GM18861 (cell line): ENCODE measurements around the gene OR4L1.
"Not testable (repeated sequence)": the region's sequence is repeated elsewhere in the genome, so short reads cannot be mapped to it uniquely, and the experiment has no call there.

Source experiments
- ATAC-seq: cut with Tn5 transposase; IDR thresholded peaks from one replicate; pipeline ENCODE4 v1.9.1; 2021; ENCODE audit not compliant: unreplicated experiment

The OR4L1 gene, protein sequence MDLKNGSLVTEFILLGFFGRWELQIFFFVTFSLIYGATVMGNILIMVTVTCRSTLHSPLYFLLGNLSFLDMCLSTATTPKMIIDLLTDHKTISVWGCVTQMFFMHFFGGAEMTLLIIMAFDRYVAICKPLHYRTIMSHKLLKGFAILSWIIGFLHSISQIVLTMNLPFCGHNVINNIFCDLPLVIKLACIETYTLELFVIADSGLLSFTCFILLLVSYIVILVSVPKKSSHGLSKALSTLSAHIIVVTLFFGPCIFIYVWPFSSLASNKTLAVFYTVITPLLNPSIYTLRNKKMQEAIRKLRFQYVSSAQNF

DNA sequence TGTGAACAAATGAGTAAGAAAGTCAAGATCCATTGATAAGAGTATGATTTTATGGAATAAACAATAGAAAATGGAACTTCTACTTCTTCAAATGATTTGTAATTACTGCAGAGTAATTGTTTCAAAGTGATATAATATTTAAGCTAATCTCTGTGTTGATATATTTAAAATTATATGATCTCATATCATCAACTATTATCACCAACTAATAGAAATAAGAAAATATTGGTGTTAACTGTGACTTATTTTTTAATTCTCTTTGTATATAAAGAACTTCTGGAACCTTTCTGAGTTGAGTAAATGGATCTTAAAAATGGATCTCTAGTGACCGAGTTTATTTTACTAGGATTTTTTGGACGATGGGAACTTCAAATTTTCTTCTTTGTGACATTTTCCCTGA lies at the start of gene OR4L1:
TSS of gene OR4L1 (plus strand) at position 301 of the 400 bp plus-strand sequence. CDS start at position 301, 0 bp downstream.
- ATAC-seq: no peak

DNA sequence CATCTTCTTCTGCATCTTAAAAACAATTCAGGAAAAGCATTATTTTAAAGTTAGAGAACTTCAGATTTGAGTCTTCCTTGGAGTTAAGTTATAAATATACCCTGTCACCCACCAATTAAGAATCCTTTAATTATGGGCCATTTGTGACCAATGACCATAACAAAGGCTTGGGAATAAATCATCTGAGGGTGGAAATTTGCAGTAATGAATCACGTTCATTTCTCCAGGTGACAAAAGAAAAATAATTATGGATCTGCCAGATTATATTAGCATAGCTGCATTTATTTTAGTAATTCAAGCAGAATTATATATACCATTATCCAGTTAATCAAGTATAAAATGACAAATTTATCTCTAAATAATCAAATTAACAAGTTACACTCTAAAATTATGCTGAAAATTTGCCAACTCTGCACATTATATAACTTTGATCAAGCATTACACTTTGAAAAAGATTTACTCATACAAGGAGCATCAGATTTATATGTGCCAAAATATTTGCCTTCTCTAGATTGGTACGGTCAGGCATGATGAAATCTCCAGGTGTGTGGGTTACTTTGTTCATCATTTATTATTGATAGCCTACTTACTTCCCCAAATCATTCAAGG lies 40.5 kb upstream of the OR4L1 start, which contains the start of gene OR4K14:
TSS of gene OR4K14 (minus strand) at position 51 of the 609 bp plus-strand sequence. CDS start 4,114 bp downstream, outside the sequence.
- ATAC-seq: no peak

DNA sequence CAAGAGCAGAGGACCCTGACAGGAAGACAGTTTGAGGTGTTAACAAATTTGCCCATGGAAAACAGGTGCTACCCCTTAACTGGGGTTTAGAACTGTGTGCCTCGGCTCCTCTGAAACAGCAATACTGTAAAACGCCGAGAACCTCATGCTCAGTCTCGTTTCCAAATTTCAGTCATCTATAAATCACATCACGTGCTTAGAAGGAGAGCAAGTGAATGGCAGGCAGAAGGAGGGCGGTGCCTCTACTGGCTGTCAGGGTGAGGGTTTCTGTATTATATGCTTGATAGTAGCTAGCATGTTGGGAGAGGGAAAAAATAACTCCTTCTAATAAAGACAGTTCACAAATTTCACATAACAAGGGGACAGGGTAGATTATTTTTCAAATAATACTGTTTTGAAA lies 28.8 kb upstream of the OR4L1 start:
- ATAC-seq: no peak

DNA sequence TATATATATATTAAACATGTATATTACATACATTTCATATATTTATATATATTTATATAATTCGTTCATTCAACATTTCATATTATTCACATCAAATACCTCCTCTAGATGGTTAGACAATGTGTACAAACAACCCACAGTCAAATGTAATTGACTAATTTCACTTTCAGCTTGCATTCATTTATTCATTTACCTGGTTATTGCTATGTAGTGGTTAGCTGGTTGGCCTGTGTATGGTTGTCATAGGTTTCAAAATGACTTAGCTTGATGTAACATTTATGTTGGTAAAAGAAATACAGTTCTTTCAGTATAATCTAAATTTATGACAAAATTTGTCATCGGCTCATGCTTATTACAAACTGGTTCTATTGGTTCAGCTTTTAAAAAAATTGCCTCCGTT lies 24.4 kb upstream of the OR4L1 start:
- ATAC-seq: no peak

DNA sequence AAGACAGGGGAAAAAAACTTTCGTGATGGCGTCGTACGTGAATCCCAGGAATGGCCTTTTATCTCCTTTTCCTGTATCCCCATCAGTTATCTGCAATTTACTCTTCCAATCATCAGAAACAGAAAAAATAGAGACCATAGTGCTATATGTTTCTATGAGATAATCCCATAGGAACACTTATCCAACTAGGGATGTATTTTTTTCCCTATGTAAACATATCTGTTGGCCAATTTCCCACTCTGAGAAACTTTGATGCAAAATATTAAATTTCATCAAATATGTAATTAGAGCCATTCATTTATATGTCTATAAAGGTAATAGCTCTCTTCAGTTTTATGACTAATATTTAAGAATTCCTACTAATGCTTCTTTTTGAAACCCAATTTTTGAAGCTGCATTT lies 23.9 kb upstream of the OR4L1 start, which contains the start of gene OR4K13:
TSS of gene OR4K13 (minus strand) at position 101 of the 400 bp plus-strand sequence. CDS start 1,280 bp downstream, outside the sequence.
- ATAC-seq: no peak

DNA sequence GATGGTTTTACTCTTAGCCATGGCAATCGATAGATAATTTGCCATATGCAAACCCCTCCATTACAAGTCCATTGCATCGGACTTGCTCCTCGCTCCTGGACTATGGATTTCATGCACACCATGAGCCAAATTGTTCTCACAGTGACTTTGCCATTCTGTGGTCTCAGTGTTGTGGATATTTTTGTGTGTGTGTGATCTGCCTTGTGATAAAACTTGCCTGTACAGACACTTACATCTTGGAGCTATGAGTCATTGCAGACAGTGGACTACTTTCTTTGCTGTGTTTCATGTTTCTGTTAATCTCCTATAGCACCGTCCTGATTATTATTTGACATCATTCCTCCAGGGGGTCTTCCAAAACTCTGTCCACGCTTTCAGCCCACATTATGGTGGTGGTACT lies 15.6 kb upstream of the OR4L1 start:
- no peak for ATAC-seq

DNA sequence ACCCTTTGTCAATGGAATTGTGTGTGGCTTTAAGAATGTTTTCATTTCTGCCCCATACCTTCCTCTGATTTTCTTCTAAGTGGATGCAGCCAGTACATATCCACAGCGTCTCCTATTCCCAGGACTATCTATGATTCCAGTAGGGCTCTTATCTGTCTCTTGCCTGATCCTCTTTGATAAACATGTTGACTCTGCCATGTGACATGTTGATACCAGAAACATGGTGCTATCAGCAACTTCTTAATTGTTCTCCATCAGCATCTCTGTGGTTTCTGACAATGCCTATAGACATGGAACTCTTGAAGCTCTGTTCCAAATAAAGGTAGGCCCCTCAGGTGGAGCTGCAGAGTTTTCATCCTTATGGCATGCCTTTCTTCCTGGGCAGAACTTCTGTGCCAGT lies 11.6 kb upstream of the OR4L1 start:
- ATAC-seq: no peak

DNA sequence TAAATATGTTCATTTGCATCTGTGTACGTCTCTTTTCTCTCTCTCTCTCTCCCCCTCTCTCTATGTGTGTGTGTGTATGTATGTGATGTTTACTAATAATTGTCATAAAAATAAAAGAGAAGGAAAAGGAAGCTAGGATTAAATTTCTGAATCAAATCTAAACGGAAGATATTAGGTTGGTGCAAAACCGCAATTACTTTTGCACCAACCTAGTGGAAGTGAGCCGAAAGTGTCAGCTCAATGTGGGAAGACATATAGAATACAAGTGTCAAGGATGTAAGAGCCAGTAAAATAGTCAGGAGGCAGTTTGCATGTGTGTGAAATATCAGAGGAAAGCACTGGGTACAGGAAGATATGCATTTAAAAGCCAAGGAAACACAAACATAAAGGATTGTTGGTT lies 32.2 kb downstream of the OR4L1 start:
- no peak for ATAC-seq

DNA sequence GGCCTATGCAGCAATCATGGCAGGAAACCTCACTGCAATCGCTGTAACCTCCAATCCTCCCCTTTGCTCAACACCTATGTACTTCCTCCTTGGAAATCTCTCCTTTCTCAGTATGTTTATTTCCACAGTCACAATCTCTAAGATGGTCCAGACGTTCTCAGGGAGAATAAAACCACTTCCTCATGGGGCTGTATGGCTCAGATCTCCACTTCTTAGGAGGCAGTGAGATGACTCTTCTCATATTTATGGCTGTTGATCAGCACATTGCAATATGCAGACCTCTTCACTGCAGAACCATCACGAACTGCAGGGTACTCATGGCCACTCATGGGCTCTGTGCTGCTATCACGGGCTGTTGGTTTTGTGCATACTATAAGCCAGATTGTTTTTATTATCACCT lies 33.6 kb downstream of the OR4L1 start:
- ATAC-seq: no peak

DNA sequence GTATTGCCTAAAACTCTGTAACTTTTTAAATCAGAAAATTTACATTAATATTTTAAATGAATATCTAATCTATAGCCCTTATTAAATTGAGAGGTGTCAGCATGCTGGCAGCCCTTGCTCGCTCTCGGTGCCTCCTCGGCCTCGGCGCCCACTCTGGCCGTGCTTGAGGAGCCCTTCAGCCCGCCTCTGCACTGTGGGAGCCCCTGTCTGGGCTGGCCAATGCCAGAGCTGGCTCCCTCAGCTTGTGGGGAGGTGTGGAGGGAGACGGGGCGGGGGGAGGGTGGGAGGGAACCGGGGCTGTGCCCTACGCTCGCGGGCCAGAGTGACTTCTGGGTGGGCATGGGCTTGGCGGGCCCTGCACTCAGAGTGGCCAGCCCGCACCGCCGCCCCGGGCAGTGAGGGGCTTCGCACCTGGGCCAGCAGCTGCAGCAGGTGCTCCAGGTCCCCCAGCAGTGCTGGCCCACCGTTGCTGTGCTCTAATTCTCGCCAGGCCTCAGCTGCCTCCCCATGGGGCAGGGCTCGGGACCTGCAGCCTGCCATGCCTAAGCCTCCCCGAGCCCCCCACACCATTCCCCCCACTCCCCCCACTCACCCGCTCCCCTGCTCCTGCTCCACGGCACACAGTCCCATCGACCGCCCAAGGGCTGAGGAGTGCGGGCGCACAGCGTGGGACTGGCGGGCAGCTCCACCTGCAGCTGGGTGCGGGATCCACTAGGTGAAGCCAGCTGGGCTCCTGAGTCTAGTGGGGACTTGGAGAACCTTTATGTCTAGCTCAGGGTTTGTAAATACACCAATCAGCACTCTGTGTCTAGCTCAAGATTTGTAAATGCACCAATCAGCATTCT lies 39.3 kb downstream of the OR4L1 start:
- ATAC-seq: not testable (repeated sequence)

DNA sequence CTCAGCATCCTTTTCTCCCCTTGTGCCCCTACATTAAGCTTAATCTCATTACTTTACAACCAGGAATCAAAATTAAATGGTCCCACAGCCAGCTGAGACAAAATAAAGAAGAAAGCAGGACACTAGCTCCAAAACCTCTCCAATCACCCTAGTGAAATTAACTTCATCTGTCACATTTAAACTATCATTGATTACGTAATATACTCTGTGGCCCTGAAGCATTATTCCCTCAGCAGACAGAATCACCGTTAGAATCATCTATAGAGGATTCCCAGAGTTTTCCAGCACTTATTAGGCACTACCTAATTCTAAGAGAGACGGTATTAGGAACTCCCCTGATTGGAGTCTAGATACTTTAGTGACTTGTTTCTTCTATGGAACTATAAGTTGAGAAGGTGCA lies 50.6 kb downstream of the OR4L1 start, which contains the start of gene OR4K17:
TSS of gene OR4K17 (plus strand) at position 302 of the 400 bp plus-strand sequence. CDS start 6,761 bp downstream, outside the sequence.
- ATAC-seq: no peak
